NCI-H748 treated with DMSO at 0.1 percent for 48 hours (cell line): ENCODE results near the gene TATDN3.
A peak's percentile ranks its signal among the peaks of the same experiment; 100 is the strongest.
"Not testable (repeated sequence)": the region's sequence is repeated elsewhere in the genome, so short reads cannot be mapped to it uniquely, and the experiment has no call there.

ENCODE experiments used
- DNase-seq: peaks from one replicate; lab custom pipeline; 2025; lab: John Stamatoyannopoulos, UW

The TATDN3 gene, protein sequence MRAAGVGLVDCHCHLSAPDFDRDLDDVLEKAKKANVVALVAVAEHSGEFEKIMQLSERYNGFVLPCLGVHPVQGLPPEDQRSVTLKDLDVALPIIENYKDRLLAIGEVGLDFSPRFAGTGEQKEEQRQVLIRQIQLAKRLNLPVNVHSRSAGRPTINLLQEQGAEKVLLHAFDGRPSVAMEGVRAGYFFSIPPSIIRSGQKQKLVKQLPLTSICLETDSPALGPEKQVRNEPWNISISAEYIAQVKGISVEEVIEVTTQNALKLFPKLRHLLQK

DNA sequence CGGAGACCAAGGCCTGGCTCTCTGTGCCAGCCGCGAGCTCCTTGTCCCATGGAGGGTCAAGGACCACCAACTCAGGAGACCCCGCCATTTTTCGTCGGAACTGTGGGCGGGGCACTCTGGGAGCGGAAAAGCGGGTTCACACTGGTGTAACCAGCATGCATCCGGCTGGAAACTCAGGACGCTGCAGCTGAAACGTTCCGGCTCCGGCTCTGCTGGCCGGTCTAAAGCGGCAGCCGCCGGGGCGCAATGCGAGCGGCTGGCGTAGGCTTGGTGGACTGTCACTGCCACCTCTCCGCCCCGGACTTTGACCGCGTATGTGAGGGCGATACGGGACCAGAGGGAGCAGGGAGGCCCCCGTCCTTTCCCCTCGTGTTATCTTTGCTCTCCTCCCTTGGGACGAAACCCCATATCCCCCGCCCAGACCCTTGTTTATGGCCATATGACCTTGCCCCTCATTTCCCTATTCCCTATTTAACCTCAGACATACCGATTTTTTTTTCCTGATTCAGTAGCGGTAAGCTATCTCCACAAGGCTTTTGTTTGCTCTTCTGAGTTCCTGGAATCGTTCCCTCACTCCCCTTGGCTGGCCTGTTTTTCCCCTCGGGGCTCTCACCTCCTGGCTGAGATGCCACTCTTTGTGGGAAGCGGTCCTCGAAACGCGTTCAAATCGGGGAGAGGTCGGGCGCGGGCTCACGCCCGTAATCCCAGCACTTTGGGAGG is at the start of gene TATDN3, which contains the start of gene NSL1:
TATDN3 (plus strand) TSS at position 219 of the 720 bp plus-strand sequence; CDS start at position 247, 28 bp downstream.
NSL1 (minus strand) TSS at position 102 of the 720 bp plus-strand sequence; CDS start at position 88, 14 bp downstream.
- DNase-seq: peak; percentile 63

GRCh38 chr1:212743901-212744475 is 47.7 kb upstream of the TATDN3 start:
- no peak for DNase-seq

- DNase-seq: no peak
These were observed 46.4 kb upstream of the TATDN3 start for GRCh38 chr1:212745303-212745702.

- no peak for DNase-seq
These were observed 45.1 kb upstream of the TATDN3 start for GRCh38 chr1:212746546-212746945.

DNA sequence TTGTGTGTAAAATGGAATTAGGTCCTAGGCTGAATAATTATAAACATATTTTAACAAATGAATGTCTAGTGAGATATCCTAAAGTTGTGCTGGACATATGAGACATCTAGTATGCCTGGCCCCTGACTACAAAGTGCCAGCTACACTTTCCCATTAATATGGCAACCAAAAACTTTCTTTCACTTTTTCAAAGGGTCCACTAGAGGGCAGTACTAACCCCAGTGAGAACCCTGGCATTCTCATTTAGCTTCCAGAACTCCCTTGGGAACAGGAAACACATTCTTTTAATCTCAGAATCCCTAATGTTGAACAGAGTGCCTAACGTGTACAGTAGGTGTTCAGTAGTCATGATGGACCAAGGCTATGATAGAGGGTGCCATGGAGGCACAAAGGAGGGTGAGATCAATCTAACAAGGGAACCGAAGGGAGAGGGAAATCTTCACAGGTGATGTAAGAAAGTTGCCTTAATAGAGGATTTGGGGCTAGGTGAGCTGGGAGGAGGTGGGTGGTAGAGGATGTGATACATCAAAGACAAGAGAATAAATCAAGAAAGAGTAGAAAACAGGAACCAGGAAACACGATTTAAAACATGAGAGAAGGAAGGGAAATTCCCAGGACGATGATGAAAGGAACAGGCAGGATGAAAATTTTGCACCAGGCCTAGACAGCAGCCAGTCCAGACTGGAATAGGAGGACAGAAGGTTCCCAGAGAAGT is 41.7 kb upstream of the TATDN3 start:
- peak; percentile 34 for DNase-seq

- DNase-seq: no peak
These were observed 39.3 kb upstream of the TATDN3 start for GRCh38 chr1:212752252-212752933.

- DNase-seq: no peak
These were observed 38.7 kb upstream of the TATDN3 start for GRCh38 chr1:212752934-212753497.

DNA sequence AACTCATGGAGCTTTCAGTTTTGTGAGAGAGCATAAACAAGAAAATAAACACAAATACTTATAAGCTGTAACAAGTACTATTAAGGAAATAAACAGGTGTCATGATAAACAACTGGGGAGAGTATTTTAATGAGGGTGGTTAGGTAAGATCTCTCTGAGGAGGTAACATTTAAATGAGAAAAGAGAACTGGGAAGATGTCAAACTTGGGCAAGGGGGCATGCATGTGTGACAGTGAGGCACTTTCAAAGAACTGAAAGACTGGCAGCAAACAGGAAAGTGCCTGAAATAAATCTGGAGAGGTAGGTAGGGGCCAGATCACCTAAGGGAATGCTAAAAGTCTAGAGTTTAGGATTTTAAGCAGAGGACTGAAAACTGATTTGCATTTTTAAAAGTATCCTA is 37.9 kb upstream of the TATDN3 start:
- no peak for DNase-seq

DNA sequence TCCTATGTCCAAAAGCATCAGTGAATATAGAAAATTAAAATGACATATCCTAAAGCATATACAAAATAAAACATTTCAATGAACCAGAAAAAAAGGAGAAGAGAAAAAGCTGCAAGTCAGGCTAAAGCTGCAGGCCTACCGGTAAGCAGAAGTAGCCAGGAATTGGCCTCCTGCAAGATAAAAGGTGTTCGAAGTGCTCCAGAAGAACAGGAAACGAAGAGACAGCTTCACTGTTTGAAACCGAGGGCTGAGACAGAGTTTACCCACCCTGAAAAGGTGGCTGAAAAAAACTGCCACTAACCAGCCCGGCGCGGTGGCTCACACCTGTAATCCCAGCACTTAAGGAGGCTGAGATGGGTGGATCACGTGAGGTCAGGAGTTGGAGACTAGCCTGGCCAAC is 37.5 kb upstream of the TATDN3 start:
- DNase-seq: no peak

DNA sequence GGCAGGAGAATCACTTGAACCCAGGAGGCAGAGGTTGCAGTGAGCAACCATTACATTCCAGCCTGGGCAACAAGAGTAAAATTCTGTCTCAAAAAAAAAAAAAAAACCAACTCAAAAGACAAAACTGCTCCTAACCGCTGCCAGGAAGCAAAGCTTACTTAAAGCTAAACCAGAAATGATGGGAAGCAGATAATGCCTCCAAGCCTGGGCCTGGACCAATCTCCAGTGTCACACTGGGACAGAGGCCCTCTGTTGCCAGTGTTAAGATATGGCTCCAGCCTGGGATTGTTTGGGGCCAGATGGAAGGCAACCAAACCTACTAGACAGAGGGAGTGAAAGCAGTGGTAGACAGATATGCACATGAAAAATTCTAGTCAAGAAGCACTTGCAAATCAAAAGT is 37.0 kb upstream of the TATDN3 start:
- DNase-seq: no peak

DNA sequence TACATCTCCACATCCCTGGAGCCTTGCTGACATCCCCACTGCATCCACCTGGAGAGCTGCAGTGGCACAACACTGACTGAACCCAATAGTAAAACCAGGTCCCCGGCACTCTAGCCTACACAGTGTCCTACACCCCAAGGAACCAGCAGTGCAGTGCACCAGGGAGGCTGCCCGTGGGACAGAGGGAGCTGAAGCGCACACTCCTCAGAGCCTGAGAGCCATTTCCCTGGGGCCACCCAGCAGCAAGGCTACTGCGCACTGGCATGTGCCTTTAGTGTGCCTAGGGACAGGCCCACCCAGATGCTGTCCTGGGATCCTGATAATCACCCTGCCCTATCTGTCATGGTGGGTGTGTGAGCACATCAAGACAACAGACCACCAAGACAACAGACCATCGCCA is 32.0 kb upstream of the TATDN3 start:
- no peak for DNase-seq

DNA sequence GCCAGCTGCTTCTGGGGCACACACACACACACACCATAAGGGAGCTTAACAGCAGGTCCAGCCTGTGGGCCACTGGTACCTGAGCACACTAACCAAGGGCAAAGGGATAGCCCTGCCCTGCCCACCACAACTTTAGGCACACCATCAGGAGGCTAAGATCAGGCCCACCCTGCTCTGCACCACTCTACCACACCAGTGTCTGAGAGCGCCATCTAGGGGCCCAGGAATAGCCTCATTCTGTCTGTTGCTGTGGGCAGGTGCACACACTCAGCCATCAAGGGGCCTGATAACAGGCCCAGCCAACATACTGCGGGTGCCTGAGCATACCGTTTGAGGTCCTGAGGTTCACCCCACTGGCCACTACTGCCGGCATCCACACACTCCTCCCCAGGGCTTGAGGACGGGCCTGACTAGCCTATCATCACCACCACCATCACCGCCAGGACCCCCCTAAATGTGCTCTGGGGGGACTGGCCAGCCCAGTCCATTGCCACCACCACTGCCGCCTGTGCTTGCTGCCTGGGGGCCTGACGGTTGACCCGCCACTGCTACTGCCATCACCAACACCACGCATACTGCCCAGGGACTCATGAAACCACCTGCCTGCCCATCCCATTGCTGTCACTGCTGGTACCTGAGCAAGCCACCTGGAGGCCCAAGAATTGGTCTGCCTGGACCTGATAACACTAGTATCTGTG is 31.4 kb upstream of the TATDN3 start:
- no peak for DNase-seq

DNA sequence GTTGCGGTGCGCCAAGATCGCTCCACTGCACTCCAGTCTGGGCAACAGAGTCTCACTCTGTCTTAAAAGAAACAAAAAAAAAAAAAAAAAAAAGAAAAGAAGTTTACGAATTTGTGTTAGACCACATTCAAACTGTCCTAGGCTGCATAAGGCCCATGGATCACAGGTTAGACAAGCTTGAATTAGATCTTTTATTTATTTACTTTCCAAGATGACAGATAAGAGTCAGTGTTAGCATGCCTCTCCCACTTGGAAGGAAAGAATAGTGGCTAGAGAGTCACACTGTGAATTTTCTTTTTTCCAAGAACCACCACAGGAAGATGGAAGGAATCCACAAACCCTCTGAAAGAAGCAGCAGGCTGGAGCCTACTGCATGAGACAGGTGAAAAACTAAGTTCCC is 29.5 kb upstream of the TATDN3 start:
- DNase-seq: no peak

- no peak for DNase-seq
These were observed 28.9 kb upstream of the TATDN3 start for GRCh38 chr1:212762839-212763238.

- not testable (repeated sequence) for DNase-seq
These were observed 26.9 kb upstream of the TATDN3 start for GRCh38 chr1:212764718-212765281.

DNA sequence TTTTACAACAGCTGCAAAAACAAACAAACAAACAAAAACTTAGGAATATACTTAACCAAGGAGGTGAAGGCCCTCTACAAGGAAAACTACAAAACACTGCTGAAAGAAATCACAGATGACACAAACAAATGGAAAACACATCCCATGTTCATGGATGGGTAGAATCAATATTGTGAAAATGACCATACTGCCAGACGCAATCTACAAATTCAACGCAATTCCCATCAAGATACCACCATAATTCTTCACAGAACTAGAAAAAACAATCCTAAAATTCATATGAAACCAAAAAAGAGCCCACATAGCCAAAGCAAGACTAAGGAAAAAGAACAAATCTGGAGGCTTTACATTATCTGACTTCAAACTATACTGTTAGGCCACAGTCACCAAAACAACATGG is 24.9 kb upstream of the TATDN3 start:
- DNase-seq: not testable (repeated sequence)

GRCh38 chr1:212769459-212770167 is 22.1 kb upstream of the TATDN3 start:
- DNase-seq: no peak

DNA sequence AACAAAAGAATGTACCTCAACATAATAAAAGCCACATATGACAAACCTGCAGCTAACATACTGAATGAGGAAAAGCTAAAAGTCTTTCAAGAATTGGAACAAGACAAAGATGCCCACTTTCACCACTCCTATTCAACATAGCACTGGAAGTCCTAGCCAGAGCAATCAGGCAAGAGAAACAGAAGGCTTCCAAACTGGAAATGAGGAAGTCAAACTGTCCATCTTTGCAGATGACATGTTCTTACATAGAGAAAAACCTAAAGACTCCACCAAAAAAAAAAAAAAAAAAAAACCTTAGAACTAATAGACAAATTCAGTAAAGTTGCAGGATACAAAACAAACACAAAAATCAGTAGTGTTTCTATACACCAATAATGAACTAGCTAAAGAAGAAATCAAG is 20.4 kb upstream of the TATDN3 start:
- no peak for DNase-seq

GRCh38 chr1:212773011-212773410 is 18.7 kb upstream of the TATDN3 start:
- no peak for DNase-seq

DNA sequence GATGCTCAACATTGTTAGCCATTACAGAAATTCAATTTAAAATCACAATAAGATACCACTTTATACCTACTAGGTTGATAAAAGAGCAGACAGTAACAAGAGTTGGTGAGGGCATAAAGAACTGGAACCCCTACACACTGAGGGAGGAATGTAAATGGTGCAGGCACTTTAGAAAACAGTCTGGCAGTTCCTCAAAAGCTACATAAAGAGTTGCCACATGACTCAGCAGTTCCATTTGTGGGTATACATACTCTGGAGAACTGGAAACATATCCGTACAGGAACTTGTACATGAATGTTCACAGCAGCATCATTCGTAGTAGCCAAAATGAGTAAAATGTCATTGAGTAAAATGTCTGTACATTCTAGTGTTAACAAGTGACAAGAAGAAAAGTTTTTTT is 17.1 kb upstream of the TATDN3 start:
- no peak for DNase-seq
